ENCODE measurements around the gene MT1H. TPM values are rescaled to one million over a fixed set of nuclear protein-coding genes. Genes with fewer than 3 reads are reported as not detected.
A peak's percentile ranks its signal among the peaks of the same experiment; 100 is the strongest.
"Not testable (repeated sequence)": the region's sequence is repeated elsewhere in the genome, so short reads cannot be mapped to it uniquely, and the experiment has no call there.

MT1H gene
- total and polyA plus RNA-seq, 7 experiments from 2014 or later: 1.6 TPM; not detected in 6

- Mint-ChIP-seq H3K9me3 (no peaks in the 10 kb centered on the region), H3K4me3 (peak within 1 kb of the TSS in 9 of 10 donors; percentile 25 to 78 (median 50))
These were observed 1.7 kb upstream of the MT1H start, which contains the start of gene MT1G for GRCh38 chr16:56667581-56668571. Gene MT1G (minus strand): TSS chr16:56668065. CDS start chr16:56667993, 72 bp downstream.

DNA sequence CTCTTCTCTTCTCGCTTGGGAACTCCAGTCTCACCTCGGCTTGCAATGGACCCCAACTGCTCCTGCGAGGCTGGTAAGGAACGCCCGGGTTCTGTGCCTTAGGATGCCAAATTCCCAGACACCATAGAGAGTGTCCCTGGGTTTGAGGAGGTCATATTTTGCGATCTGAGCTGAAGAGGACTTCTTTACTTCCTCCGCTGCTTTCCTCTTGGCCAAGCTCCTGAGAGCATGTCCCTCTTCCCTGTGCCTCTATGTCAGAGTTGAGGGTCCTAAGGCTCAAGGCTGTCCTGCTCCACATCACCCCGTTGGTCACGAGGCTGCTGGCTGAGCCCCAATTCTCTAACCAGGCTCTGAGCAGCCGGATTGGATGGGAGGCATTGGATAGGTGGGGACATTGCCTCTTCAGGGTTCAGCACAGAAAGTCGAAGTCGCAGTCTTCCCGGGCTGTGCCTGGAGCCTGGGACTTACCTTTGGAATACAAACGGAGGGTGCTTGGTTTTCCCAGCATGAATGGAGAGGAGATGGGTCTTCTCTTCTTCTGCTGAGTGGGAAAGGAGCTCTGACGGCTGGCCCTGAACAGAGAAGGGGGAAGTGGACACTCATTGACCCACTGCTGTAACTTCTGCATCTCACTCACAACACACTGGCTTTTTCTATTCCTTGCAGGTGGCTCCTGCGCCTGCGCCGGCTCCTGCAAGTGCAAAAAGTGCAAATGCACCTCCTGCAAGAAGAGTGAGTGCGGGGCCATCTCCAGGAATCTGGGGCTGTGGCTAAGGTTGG lies 416 bp downstream of the MT1H start:
- no peak overlapping the region for H3K4me3 ChIP-seq (ENCODE audit: low read length)
- Mint-ChIP-seq H3K9me3 (no peaks in the 10 kb centered on the region), H3K4me1 (peaks cover 2 to 38% (median 19%) of the 10 kb centered on the region in 7 donors), H3K36me3 (peaks cover 0 to 11% (median under 1%) of the 10 kb centered on the region in 5 donors), H3K27me3 (peaks cover 44 to 89% (median 51%) of the 10 kb centered on the region in 5 donors), H3K4me3 (peak overlapping the region in 8 of 10 donors; percentile 21 to 79 (median 50)), H3K27ac (no peak overlapping the region)
- intact Hi-C loops (cut with micrococcal nuclease): loop anchor here in 1 of 2 donors (5.0 kb wide), 1 partner anchor 117 kb away; no protein-coding TSS in a partner anchor
- POLR2A ChIA-PET: interaction anchor here (0.9 to 1.5 kb wide), 2 partner anchors 13 to 68 kb away, joined by 5 to 7 read pairs; no protein-coding TSS in a partner anchor
- no peak for ATAC-seq
- H3K27ac ChIP-seq (ENCODE audit: low read depth, low read length): no peak overlapping the region
- peaks cover 0 to 25% of the 10 kb centered on the region in 2 donors for H3K27me3 ChIP-seq (ENCODE audit: control insufficient read depth in 2 of 2, insufficient read depth in 2 of 2, low read length in 2 of 2)
- H3K9me3 ChIP-seq (ENCODE audit: control insufficient read depth in 2 of 3, low read length in 3 of 3): no peaks in the 10 kb centered on the region
- DNase-seq: no peak
- H3K36me3 ChIP-seq (ENCODE audit: control insufficient read depth in 2 of 3, insufficient read depth in 3 of 3, low read length in 3 of 3): no peaks in the 10 kb centered on the region
- no peaks in the 10 kb centered on the region for H3K4me1 ChIP-seq (ENCODE audit: control insufficient read depth in 2 of 2, insufficient read depth in 2 of 2, low read length in 2 of 2)
- CTCF ChIA-PET: interaction anchor here (1.2 to 3.1 kb wide), 2 partner anchors 32 to 61 kb away, joined by 3 to 10 read pairs; no protein-coding TSS in a partner anchor

More at GRCh38 chr16:56667581-56668571, 1.7 kb upstream of the MT1H start, which contains the start of gene MT1G:
- peak; percentile 57 for ATAC-seq
- CTCF ChIA-PET: interaction anchor here (3.1 kb wide), 1 partner anchor 34 kb away, joined by 10 read pairs; no protein-coding TSS in a partner anchor
- Histone ChIP-seq H3K9me3 (ENCODE audit: control insufficient read depth in 2 of 3, low read length in 3 of 3) (no peaks in the 10 kb centered on the region), H3K4me3 (ENCODE audit: low read length) (no peak within 1 kb of the TSS), H3K27me3 (ENCODE audit: control insufficient read depth in 2 of 2, insufficient read depth in 2 of 2, low read length in 2 of 2) (peaks cover 0 to 25% of the 10 kb centered on the region in 2 donors), H3K36me3 (ENCODE audit: control insufficient read depth in 2 of 3, insufficient read depth in 3 of 3, low read length in 3 of 3) (no peaks in the 10 kb centered on the region), H3K27ac (ENCODE audit: low read depth, low read length) (no peak within 1 kb of the TSS), H3K4me1 (ENCODE audit: control insufficient read depth in 2 of 2, insufficient read depth in 2 of 2, low read length in 2 of 2) (no peaks in the 10 kb centered on the region)
- Mint-ChIP-seq H3K36me3 (peaks cover 0 to 14% (median 5%) of the 10 kb centered on the region in 5 donors), H3K27me3 (peaks cover 44 to 85% (median 49%) of the 10 kb centered on the region in 5 donors), H3K4me1 (peaks cover 0 to 38% (median 24%) of the 10 kb centered on the region in 7 donors), H3K27ac (peak within 1 kb of the TSS in 2 of 9 donors; percentile 16 to 43)
- intact Hi-C loops (cut with micrococcal nuclease): loop anchor here in 1 of 2 donors (1.0 kb wide), 1 partner anchor 14 kb away; the partner anchor contains the start of gene MT1X
- POLR2A ChIA-PET: interaction anchor here (0.8 to 1.5 kb wide), 2 partner anchors 8 to 15 kb away, joined by 3 to 5 read pairs; no protein-coding TSS in a partner anchor
- peak in 1 of 9 donors; percentile 58 for DNase-seq

DNA sequence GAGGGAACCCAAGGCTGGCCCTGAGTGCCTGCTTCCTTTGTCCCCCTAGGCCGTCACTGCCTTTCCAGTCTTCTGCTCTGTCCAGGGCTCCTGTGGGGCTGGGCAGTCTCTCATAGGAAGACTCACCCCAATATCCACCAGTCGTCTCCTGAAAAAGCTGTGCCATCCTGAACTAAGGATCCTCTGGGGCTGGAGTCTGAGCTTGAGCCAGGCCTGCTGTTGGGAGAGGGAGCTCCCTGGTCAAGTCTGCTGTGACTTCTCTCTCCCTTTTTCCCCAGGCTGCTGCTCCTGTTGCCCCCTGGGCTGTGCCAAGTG lies 963 bp downstream of the MT1H start:
- Histone ChIP-seq H3K4me3 (ENCODE audit: low read length) (no peak overlapping the region), H3K36me3 (ENCODE audit: control insufficient read depth in 2 of 3, insufficient read depth in 3 of 3, low read length in 3 of 3) (no peaks in the 10 kb centered on the region), H3K4me1 (ENCODE audit: control insufficient read depth in 2 of 2, insufficient read depth in 2 of 2, low read length in 2 of 2) (peaks cover 0 to 5% of the 10 kb centered on the region in 2 donors), H3K27me3 (ENCODE audit: control insufficient read depth in 2 of 2, insufficient read depth in 2 of 2, low read length in 2 of 2) (peaks cover 0 to 25% of the 10 kb centered on the region in 2 donors), H3K27ac (ENCODE audit: low read depth, low read length) (no peak overlapping the region), H3K9me3 (ENCODE audit: control insufficient read depth in 2 of 3, low read length in 3 of 3) (no peaks in the 10 kb centered on the region)
- peaks cover 44 to 89% (median 55%) of the 10 kb centered on the region in 5 donors for H3K27me3 Mint-ChIP-seq
- H3K9me3 Mint-ChIP-seq: no peaks in the 10 kb centered on the region
- DNase-seq: no peak
- no peak overlapping the region for H3K4me3 Mint-ChIP-seq
- ChIA-PET POLR2A (interaction anchor here (0.8 to 1.5 kb wide), 2 partner anchors 9 to 12 kb away, joined by 3 to 5 read pairs; partner anchors contain the start of gene MT1X), CTCF (interaction anchor here (3.1 kb wide), 1 partner anchor 31 kb away, joined by 10 read pairs; no protein-coding TSS in a partner anchor)
- H3K27ac Mint-ChIP-seq: no peak overlapping the region
- H3K4me1 Mint-ChIP-seq: peaks cover 7 to 43% (median 24%) of the 10 kb centered on the region in 7 donors
- intact Hi-C loops (cut with micrococcal nuclease): loop anchor here in 1 of 2 donors (5.0 kb wide), 1 partner anchor 117 kb away; no protein-coding TSS in a partner anchor
- ATAC-seq: no peak
- H3K36me3 Mint-ChIP-seq: peaks cover 0 to 6% (median 0%) of the 10 kb centered on the region in 5 donors

GRCh38 chr16:56671691-56672090 lies 2.1 kb downstream of the MT1H start:
- H3K9me3 ChIP-seq (ENCODE audit: control insufficient read depth in 2 of 3, low read length in 3 of 3); H3K36me3 Mint-ChIP-seq; H3K9me3 Mint-ChIP-seq; H3K27ac Mint-ChIP-seq; DNase-seq; H3K4me3 ChIP-seq (ENCODE audit: low read length); H3K4me1 ChIP-seq (ENCODE audit: control insufficient read depth in 2 of 2, insufficient read depth in 2 of 2, low read length in 2 of 2); H3K36me3 ChIP-seq (ENCODE audit: control insufficient read depth in 2 of 3, insufficient read depth in 3 of 3, low read length in 3 of 3); H3K4me3 Mint-ChIP-seq; H3K27ac ChIP-seq (ENCODE audit: low read depth, low read length); ATAC-seq: not testable (repeated sequence)
- CTCF ChIA-PET: interaction anchor here (3.3 kb wide), 1 partner anchor 30 kb away, joined by 33 read pairs; no protein-coding TSS in a partner anchor
- Mint-ChIP-seq H3K4me1 (peaks cover 7 to 52% (median 31%) of the 10 kb centered on the region in 7 donors), H3K27me3 (peaks cover 44 to 79% (median 55%) of the 10 kb centered on the region in 5 donors)
- peaks cover 0 to 25% of the 10 kb centered on the region in 2 donors for H3K27me3 ChIP-seq (ENCODE audit: control insufficient read depth in 2 of 2, insufficient read depth in 2 of 2, low read length in 2 of 2)
- intact Hi-C loops (cut with micrococcal nuclease): loop anchor here in 1 of 2 donors (5.0 kb wide), 1 partner anchor 116 kb away; no protein-coding TSS in a partner anchor
- POLR2A ChIA-PET: interaction anchor here (0.7 to 1.5 kb wide), 3 partner anchors 10 to 11 kb away, joined by 3 to 5 read pairs (median 5); partner anchors contain the start of gene MT1X

DNA sequence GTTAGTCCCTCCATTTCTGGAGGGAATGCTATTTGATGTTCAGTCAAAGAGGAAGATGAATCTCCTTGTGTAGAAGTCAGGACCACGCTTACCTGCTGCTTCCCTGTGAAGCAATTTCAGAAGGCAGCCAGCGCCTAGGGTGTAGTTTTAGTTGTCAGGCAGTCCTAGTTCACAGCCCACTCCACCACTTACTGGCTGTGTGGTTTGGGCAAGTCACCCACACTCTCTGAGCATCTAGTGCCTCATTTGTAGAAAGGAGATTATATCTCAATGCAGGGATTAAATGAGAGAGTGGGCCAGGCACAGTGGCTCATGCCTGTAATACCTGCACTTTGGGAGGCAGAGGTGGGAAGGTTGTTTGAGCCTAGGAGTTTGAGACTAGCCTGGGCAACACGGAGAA lies 2.6 kb downstream of the MT1H start:
- H3K9me3 ChIP-seq (ENCODE audit: control insufficient read depth in 2 of 3, low read length in 3 of 3); H3K27ac ChIP-seq (ENCODE audit: low read depth, low read length); H3K36me3 Mint-ChIP-seq; H3K4me3 Mint-ChIP-seq; H3K4me3 ChIP-seq (ENCODE audit: low read length); ATAC-seq; DNase-seq; H3K4me1 ChIP-seq (ENCODE audit: control insufficient read depth in 2 of 2, insufficient read depth in 2 of 2, low read length in 2 of 2); H3K9me3 Mint-ChIP-seq; H3K36me3 ChIP-seq (ENCODE audit: control insufficient read depth in 2 of 3, insufficient read depth in 3 of 3, low read length in 3 of 3); H3K27ac Mint-ChIP-seq: not testable (repeated sequence)
- H3K27me3 ChIP-seq (ENCODE audit: control insufficient read depth in 2 of 2, insufficient read depth in 2 of 2, low read length in 2 of 2): peaks cover 0 to 25% of the 10 kb centered on the region in 2 donors
- intact Hi-C loops (cut with micrococcal nuclease): loop anchor here in 1 of 2 donors (5.0 kb wide), 1 partner anchor 115 kb away; no protein-coding TSS in a partner anchor
- Mint-ChIP-seq H3K27me3 (peaks cover 43 to 75% (median 53%) of the 10 kb centered on the region in 5 donors), H3K4me1 (peaks cover 7 to 52% (median 31%) of the 10 kb centered on the region in 7 donors)
- ChIA-PET POLR2A (interaction anchor here (1.2 to 1.5 kb wide), 2 partner anchors 10 kb away, joined by 5 read pairs; partner anchors contain the start of gene MT1X), CTCF (interaction anchor here (1.9 to 3.3 kb wide), 2 partner anchors 30 to 96 kb away, joined by 8 to 33 read pairs; no protein-coding TSS in a partner anchor)
